C4-2B (cell line): ENCODE results near the gene MRPL41.
"Not testable (repeated sequence)": the region's sequence is repeated elsewhere in the genome, so short reads cannot be mapped to it uniquely, and the experiment has no call there.

ENCODE experiments used
- H3K27ac ChIP-seq: fragments of 450-650 bp; 2 replicates; pipeline ENCODE4 v1.5.1; 2017
- ZFX ChIP-seq: fragments of 450-650 bp; IDR thresholded peaks from 2 replicates; pipeline ENCODE4 v1.6.1; 2017
- TF ChIP-seq, protein P1 (sequence below): fragments of 450-650 bp; conservative IDR thresholded peaks from 2 replicates; pipeline ENCODE4 v1.5.1; 2017; ENCODE audit warnings: mild to moderate bottlenecking

MRPL41 gene

DNA sequence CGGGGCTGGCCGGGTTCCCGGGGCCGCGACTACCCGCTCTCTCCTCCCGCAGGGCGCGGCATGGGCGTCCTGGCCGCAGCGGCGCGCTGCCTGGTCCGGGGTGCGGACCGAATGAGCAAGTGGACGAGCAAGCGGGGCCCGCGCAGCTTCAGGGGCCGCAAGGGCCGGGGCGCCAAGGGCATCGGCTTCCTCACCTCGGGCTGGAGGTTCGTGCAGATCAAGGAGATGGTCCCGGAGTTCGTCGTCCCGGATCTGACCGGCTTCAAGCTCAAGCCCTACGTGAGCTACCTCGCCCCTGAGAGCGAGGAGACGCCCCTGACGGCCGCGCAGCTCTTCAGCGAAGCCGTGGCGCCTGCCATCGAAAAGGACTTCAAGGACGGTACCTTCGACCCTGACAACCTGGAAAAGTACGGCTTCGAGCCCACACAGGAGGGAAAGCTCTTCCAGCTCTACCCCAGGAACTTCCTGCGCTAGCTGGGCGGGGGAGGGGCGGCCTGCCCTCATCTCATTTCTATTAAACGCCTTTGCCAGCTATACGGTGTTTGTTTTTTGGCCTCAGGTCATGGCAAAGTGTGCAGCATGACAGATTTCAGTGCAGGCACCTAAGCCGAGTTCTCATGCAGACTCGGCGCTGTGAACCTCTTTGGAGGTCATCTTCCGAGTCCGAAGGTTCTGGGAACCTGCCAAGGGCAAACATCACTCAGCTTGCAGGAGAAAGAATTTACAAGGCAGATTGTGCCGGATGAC is 516 bp downstream of the MRPL41 start:
- peak overlapping the region; percentile 92 for H3K27ac ChIP-seq
- TF ChIP-seq ZFX, result peak; percentile 43; the same call in 1 of the 2 replicates
- TF ChIP-seq, protein P1, sequence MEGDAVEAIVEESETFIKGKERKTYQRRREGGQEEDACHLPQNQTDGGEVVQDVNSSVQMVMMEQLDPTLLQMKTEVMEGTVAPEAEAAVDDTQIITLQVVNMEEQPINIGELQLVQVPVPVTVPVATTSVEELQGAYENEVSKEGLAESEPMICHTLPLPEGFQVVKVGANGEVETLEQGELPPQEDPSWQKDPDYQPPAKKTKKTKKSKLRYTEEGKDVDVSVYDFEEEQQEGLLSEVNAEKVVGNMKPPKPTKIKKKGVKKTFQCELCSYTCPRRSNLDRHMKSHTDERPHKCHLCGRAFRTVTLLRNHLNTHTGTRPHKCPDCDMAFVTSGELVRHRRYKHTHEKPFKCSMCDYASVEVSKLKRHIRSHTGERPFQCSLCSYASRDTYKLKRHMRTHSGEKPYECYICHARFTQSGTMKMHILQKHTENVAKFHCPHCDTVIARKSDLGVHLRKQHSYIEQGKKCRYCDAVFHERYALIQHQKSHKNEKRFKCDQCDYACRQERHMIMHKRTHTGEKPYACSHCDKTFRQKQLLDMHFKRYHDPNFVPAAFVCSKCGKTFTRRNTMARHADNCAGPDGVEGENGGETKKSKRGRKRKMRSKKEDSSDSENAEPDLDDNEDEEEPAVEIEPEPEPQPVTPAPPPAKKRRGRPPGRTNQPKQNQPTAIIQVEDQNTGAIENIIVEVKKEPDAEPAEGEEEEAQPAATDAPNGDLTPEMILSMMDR, result no peak

DNA sequence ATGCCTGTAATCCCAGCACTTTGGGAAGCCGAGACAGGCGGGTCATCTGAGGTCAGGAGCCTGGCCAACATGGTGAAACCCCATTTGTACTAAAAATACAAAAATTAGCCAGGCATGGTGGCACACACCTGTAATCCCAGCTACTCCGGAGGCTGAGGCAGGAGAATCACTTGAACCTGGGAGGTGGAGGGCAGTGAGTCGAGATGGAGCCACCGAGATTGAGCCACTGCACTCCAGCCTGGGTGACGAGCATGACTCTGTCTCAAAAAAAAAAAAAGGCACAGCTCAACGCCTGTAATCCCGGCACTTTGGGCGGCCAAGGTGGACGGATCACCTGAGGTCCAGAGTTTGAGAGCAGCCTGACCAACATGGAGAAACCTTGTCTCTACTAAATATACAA is 2.0 kb downstream of the MRPL41 start:
- H3K27ac ChIP-seq, result peak overlapping the region; percentile 92; the same call in 1 of the 2 replicates

DNA sequence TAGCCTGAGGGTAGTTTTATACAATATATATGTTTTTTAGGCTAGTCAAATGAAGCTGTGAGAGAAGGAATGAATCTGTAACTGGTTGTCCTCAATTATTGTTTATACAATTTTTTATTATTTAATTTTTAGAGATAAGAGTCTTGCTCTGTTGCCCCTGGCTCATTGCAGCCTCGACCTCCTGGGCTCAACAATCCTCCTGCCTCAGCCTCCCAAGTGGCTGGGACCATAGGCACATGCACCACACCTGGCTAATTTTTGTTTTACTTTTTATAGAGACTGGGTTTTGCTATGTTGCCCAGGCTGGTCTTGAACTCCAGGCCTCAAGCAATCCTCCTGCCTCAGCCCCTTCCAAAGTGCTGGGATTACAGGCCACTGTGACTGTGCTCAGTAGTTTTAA is 2.7 kb downstream of the MRPL41 start:
- no peak for TF ChIP-seq ZFX
- TF ChIP-seq, protein P1, result no peak
- H3K27ac ChIP-seq, result no peak overlapping the region

DNA sequence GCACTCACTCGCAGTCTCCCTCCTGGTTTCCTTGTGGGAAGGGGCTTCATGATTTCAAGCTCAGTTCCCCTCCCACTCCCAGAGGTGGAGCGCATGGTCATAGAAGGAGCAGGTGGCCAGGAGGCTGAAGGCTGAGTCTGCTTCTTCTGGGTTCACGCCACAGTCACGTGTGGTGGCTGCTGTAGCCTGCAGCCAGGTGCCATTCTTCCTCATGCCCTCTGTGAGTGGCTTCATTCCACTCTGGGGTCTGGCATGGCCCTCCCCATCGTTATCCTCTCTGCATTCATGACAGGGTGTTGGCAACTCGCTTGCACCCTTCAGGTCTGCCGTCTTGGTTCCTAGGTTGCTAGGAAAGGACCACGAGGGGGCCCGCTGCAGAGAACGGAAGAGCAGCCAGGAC is 3.5 kb downstream of the MRPL41 start:
- peak overlapping the region; percentile 39; the same call in 1 of the 2 replicates for H3K27ac ChIP-seq
- TF ChIP-seq, protein P1, result no peak
- no peak for TF ChIP-seq ZFX

DNA sequence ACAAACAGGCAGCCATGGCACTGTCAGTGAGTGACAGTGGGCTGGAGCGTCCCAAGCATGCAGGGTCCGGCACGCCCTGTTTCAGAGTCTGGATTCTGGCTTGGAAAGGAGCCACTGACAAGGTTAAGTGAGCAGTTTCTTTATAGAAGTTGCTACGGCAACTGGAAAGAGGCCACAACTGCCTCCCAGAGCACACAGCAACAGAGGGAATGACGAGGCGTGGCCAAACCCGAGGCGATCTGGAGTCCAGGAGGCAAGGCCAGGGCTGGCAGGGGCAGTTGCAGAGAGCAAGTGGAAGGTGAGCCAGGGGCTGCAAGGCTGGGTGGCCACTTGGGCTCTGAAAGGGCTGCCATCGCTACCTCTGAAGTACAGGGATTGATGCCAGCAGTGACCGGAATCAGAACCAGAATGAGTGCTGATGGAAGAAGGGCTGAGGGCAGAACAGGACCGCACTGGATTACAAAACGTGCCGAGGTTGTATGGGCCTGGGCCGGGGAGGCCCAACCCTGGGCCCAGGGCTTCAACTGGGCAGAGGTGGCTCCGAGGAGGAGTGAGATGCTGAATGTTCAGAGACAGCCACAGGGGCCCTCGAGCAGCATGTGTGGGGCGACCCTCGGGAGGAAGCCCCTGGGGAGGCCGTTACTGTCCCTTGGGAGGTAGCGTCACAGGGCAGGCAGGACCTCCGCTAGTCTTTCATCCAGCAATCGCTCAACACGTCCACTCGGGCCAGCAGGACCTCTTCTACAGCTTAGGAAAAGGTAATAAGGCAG is 4.6 kb downstream of the MRPL41 start:
- no peak for TF ChIP-seq ZFX
- TF ChIP-seq, protein P1, result no peak
- peak overlapping the region; percentile 39 for H3K27ac ChIP-seq

DNA sequence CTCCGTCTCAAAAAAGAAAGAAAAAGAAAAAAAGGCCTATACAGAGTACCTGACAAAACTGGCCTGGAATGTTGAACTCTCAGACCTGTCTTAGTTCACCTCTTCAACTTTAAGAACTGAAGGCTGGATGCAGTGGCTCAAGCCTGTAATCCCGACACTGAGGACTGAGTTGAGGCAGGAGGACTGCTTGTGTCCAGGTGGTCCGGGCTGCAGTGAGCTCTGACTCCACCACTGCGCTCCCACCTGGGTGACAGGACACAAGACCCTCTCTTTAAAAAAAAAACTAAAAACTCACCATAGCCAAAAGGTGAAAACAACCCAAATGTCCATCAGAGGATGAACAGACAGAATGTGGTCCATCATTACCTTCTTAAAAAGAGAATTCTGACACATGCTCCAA is 6.4 kb downstream of the MRPL41 start:
- H3K27ac ChIP-seq, result no peak overlapping the region
- no peak for TF ChIP-seq ZFX

DNA sequence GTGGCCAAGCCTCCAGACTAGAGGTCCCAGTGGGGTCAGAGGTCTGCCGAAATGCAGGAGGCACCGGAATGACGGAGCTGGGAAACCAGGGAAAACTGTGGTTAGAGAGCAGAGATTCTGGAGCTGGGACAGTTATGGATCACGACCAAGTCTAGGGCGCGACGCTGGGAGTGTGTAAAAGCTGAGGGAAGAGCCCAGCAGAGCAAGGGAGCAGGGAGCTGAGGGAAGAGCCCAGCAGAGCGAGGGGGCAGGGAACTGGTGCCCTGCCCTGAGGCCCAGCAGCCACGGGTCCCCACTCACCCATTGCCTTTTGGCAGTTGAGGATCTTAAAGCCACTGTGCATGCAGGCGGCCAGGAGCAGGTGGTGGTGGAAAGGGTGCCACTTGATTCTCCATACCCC is 12.5 kb downstream of the MRPL41 start:
- TF ChIP-seq, protein P1, result no peak
- no peak for TF ChIP-seq ZFX
- H3K27ac ChIP-seq, result no peak overlapping the region

DNA sequence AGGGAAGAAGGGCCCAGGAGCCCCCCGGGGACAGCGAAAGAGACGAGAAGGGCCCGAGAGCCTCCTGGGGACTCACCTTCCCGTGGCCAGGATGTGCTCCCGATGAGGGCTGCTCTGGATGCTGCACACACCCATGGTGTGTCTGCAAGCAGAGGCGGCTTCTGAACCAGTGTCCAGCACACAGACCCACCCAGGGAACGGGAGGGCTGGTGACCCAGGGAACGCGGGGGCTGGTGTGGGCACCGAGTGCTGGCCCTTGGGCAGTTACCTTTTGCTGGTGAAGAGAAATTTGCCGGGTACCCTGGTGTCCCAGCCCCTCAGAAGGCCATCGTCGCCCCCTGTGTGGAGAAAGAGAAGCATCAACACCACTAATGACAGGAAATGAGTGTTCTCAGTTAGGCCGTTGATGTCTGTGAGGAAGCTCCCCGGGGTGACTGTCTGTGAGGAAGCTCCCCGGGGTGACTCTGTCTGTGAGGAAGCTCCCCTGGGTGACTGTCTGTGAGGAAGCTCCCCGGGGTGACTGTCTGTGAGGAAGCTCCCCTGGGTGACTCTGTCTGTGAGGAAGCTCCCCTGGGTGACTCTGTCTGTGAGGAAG is 13.2 kb downstream of the MRPL41 start:
- no peak overlapping the region for H3K27ac ChIP-seq
- no peak for TF ChIP-seq ZFX
- TF ChIP-seq, protein P1, result no peak

DNA sequence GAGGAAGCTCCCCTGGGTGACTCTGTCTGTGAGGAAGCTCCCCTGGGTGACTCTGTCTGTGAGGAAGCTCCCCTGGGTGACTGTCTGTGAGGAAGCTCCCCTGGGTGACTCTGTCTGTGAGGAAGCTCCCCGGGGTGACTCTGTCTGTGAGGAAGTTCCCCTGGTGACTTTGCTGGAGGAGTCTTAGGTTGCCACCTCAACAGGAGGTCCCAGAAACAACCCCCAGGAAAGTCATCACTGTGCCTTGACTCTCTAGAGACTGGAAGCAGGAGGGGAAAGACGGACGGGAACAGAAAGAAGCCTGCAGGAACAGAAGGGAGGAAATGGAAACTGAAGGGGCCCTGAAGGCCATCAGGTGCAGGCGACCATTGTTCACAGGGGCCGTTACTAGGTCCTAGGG is 16.8 kb downstream of the MRPL41 start:
- not testable (repeated sequence) for H3K27ac ChIP-seq
